Mesodermal cell (in vitro differentiated cells): ENCODE measurements around the gene RAPGEF5.
A peak's percentile ranks its signal among the peaks of the same experiment; 100 is the strongest.

Source experiments
- H3K27ac ChIP-seq: 2 replicates; pipeline ENCODE4 v1.7.0; 2013; ENCODE audit warnings: mild to moderate bottlenecking, low read depth, low read length, moderate library complexity; ENCODE audit not compliant: severe bottlenecking
- H3K36me3 ChIP-seq: 2 replicates; pipeline ENCODE4 v1.7.1; 2013; ENCODE audit warnings: mild to moderate bottlenecking, low read length, moderate library complexity; ENCODE audit not compliant: control insufficient read depth, insufficient read depth
- H3K4me1 ChIP-seq: one replicate; pipeline ENCODE4 v1.7.1; 2013; ENCODE audit warnings: mild to moderate bottlenecking, low read length; ENCODE audit not compliant: insufficient read depth, control insufficient read depth, poor library complexity, severe bottlenecking
- H3K4me3 ChIP-seq: 2 replicates; pipeline ENCODE4 v1.7.0; 2013; ENCODE audit warnings: low read length, control low read depth, mild to moderate bottlenecking; ENCODE audit not compliant: insufficient read depth, poor library complexity, severe bottlenecking; ENCODE audit errors: extremely low read depth
- H3K9me3 ChIP-seq: 2 replicates; pipeline ENCODE4 v1.7.1; 2013; ENCODE audit warnings: mild to moderate bottlenecking, low read length, moderate library complexity; ENCODE audit not compliant: control insufficient read depth
- WGBS, 2 experiments: methylation state at CpG; one replicate each; pipeline ENCODE4 v1.1.5; 2013; ENCODE audit warnings: missing lambda C conversion rate in 2 of 2; ENCODE audit not compliant: insufficient coverage in 2 of 2; 5-methylcytosine and 5-hydroxymethylcytosine counted together

Gene RAPGEF5

DNA sequence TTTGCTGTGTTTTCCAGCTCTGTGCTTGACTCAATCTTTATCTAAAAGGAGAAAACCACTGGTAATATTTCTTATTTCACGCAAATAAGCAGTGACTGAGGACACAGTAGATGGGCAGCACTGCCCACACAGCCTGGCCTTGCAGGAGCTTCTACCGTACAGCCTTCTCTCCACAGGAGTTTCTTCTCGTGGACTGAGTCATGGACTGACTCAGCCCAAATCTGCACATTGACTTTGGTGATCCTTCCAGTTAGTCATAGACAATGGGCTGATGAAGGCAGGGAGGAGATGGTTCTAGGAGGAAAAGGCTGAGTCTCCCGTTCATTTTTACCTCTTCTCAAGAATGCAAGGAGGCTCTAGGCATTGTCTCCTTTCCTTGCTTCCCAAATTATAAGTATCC, 200.7 kb downstream of the RAPGEF5 start:
- WGBS, 2 experiments: 83 to 85% methylated on average over 2 to 3 of the region's 4 CpGs
- Histone ChIP-seq H3K4me1 (peaks cover 19% of the 10 kb centered on the region), H3K36me3 (no peaks in the 10 kb centered on the region), H3K4me3 (no peak overlapping the region), H3K9me3 (no peaks in the 10 kb centered on the region), H3K27ac (no peak overlapping the region)

DNA sequence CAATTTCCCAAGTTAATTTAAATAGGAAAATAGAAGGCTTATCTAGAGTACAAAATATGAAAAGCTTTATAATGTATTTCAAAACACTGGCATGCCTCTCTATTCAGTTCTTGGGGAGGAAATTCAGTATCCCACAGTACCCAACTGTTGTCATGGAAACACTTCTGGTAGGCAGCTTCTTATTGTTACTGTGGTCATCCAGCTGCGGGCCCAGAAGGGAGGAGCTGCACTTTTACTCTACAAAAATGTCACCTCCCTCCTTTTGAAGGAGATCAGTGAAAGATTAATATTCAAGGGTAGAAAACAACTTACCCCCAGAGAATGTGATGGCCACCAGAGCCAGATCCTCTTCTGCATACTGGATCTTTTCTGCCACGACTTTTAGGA, 202.8 kb downstream of the RAPGEF5 start:
- Histone ChIP-seq H3K4me1 (peaks cover 19% of the 10 kb centered on the region), H3K27ac (peak overlapping the region; percentile 30), H3K9me3 (no peaks in the 10 kb centered on the region), H3K4me3 (no peak overlapping the region), H3K36me3 (no peaks in the 10 kb centered on the region)
- WGBS, 2 experiments: 50 to 71% methylated on average over 1 of the region's 2 CpGs

DNA sequence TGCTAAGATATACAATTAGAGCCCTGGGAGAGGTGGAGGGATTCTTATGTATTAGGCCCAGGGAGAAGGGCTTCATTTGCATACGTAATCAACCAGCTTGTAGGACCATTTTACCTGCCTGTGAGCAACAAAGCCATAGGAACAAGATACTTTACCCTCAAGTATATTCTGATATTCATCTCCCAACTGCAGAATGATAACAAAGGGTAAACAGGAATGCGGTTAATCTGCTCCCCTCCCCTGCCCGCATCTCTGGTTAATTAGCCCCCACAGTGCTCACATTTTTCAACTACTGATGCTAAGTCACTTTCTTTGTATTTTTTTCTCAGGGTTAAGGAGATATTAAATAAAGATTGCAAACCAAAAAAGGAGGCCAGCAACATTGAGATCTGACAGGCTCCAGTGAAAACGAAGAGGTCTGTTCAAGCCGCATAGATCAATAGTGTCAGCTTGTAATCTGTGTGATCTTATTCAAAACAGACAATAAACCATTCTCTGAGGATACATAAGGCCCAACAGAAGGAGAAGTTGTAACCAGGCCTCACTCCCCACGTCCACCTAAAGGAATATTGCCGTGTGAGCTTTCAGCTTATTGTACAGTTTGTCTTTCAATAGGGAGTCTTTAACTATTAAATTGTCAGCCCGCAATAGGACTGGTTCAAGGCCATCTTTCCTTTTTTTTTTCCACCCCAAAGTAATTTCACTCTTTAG, 203.4 kb downstream of the RAPGEF5 start:
- H3K36me3 ChIP-seq: no peaks in the 10 kb centered on the region
- 61% methylated on average over 2 of the region's 8 CpGs for WGBS, 2 experiments
- peak overlapping the region; percentile 30 for H3K27ac ChIP-seq
- peaks cover 19% of the 10 kb centered on the region for H3K4me1 ChIP-seq
- H3K9me3 ChIP-seq: no peaks in the 10 kb centered on the region
- no peak overlapping the region for H3K4me3 ChIP-seq

DNA sequence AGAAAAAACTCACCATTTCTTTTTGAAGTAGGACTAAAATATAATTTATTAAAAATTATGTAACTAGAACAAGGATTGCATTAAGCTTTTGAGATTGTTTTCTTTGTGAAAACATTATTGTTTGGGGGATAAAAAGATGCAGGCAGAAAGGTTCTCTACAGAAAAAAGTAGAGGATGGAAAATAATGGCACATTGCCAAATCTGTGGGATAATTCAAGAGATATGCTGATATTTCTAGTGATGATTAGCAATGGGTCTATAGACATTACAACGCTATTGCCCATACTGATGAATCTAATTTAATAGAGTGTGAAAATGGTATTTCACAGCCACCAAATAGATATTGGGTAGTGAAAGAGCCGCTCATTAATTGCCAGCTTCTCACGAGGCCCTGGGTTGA, 204.3 kb downstream of the RAPGEF5 start:
- H3K27ac ChIP-seq: no peak overlapping the region
- H3K36me3 ChIP-seq: no peaks in the 10 kb centered on the region
- WGBS, 2 experiments: 79% methylated on average over 2 of the region's 3 CpGs; no CpG with 5 or more reads in 1 of the 2 experiments
- peaks cover 19% of the 10 kb centered on the region for H3K4me1 ChIP-seq
- H3K4me3 ChIP-seq: no peak overlapping the region
- H3K9me3 ChIP-seq: no peaks in the 10 kb centered on the region

DNA sequence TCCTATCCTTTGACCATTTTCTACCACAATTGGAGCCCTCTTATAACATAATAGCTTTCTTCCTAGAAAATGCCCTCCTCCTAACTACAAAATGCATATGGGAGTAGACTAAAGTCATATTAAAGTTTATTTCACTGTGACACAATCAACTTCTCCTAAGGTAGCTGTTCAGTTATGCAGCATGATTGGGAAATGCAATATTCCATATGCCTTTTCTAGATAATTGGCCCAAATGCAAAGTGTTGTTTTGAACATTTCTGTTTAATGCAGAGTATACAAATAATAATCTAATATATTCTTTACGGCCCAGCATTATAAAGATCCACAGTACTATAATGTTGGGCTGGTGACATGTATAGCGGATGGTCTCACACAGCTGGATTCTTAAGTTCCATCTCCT, 205.1 kb downstream of the RAPGEF5 start:
- peaks cover 19% of the 10 kb centered on the region for H3K4me1 ChIP-seq
- no peaks in the 10 kb centered on the region for H3K9me3 ChIP-seq
- no peaks in the 10 kb centered on the region for H3K36me3 ChIP-seq
- 86% methylated on average over 1 of the region's 2 CpGs; no CpG with 5 or more reads in 1 of the 2 experiments for WGBS, 2 experiments
- no peak overlapping the region for H3K27ac ChIP-seq
- no peak overlapping the region for H3K4me3 ChIP-seq

DNA sequence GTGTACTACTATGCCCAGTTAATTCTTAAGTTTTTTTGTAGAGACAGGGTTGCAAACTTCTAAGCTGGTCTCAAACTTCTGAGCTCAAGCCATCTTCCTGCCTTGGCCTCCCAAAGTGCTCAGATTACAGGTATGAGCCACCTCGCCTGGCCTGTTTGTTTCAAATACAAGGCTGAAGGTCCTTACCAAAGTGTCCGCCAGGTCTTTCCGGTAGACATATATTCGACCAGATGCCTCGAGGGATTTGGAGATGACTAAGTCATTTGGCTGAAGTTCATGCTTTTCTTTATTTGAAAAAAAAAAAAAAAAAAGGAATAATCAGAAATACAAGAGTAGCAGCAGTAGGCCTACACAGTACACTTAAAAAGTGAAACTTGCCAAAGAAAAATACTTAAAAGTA, 206.7 kb downstream of the RAPGEF5 start:
- whole genome bisulfite sequencing, 2 experiments: 87 to 100% methylated on average over 2 to 4 of the region's 5 CpGs
- Histone ChIP-seq H3K4me3 (no peak overlapping the region), H3K27ac (no peak overlapping the region), H3K9me3 (no peaks in the 10 kb centered on the region), H3K4me1 (peaks cover 11% of the 10 kb centered on the region), H3K36me3 (no peaks in the 10 kb centered on the region)

DNA sequence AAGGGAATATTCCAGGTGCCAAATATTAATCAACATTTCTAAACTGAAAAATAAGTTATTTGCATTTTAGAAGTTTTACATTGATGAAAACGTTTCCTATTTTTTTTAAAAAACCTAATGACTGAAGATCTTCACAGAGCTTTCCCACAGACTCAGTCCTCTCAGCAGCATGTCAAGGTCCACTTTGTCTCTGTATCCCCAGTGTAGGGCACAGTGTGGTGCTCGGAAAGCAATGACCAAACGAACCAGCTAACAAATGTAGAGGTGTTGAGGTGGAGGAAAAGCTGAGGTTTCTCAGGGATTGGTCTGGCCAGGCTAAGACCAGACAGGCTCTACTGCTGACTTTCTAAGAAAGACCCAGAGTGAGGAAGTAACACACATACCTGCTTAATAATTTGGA, 209.1 kb downstream of the RAPGEF5 start:
- no peak overlapping the region for H3K27ac ChIP-seq
- 79 to 92% methylated on average over 2 of the region's 3 CpGs for WGBS, 2 experiments

DNA sequence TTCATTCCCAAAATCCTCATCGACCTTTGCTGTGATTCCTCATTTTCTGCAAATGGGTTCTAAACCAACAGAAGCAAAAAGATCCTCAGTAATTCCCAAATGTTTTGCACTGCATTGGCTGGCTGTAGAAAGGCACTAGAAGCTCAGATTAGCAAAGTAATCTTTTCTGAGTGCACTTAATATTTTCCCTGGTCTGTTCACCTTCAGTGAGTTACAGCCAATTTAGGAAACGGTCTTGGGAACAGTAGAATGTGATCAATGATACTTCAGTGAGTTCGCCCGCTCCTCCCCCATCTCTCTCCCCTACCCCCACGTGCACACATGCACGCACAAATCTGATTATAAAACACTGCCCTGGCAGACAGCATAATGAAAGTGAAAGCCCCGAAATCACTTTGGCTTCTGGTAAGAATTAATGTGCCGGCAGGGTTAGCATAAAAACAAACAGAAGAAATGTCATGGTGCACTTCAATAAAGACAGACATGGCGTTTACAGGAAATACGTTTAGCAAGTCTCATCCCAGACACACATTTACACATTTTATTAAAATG, 209.9 kb downstream of the RAPGEF5 start:
- WGBS, 2 experiments: 90 to 92% methylated on average over 3 to 7 of the region's 10 CpGs
- Histone ChIP-seq H3K9me3 (no peaks in the 10 kb centered on the region), H3K4me3 (no peak overlapping the region), H3K36me3 (no peaks in the 10 kb centered on the region), H3K4me1 (peaks cover 3% of the 10 kb centered on the region), H3K27ac (no peak overlapping the region)

More for the DNA sequence above, 209.1 kb downstream of the RAPGEF5 start:
- Histone ChIP-seq H3K9me3 (no peaks in the 10 kb centered on the region), H3K36me3 (no peaks in the 10 kb centered on the region), H3K4me1 (peaks cover under 1% of the 10 kb centered on the region), H3K4me3 (no peak overlapping the region)

DNA sequence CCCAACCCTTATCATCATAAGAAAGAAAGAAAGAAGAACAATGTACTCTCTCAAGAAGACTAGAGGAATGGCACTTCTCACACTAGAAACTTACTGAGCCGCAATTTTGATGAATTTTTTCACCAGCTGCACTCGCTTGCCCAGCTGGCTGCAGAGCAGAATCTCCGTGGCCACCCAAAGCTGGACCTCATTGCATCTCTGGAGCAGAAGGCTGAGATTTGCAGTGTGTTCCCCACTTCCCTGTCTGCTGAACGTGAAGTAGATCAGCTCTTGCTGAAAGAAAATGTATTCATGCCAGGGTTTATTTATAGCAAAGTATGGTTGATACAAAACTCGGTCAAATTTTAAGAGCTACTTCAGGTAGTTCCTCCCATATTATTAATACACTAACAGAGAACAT, 212.0 kb downstream of the RAPGEF5 start:
- Histone ChIP-seq H3K4me3 (no peak overlapping the region), H3K27ac (no peak overlapping the region), H3K36me3 (no peaks in the 10 kb centered on the region), H3K9me3 (no peaks in the 10 kb centered on the region), H3K4me1 (peaks cover 15% of the 10 kb centered on the region)
- WGBS, 2 experiments: 80 to 97% methylated on average over 1 to 3 of the region's 5 CpGs

DNA sequence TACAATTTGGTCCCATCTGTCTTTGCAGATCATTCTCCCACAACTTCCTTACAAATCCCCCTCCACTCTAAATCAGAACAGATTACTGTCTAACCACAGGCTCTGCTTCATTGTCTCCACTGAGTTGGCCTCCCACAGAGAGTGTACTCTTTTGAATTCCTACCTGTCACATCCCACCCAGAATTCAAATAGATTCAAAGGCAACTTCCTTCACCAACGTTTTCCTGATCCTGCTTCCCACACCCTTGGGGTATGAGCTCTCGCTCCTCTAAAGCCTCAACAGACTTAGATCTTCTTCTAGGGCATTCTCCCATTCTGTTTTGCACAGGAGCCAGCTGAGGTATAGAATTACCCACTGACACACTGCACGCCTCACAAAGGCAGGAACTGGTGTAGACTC, 213.5 kb downstream of the RAPGEF5 start:
- H3K4me1 ChIP-seq: peaks cover 21% of the 10 kb centered on the region
- no peak overlapping the region for H3K4me3 ChIP-seq
- peaks cover 5% of the 10 kb centered on the region for H3K9me3 ChIP-seq
- no peak overlapping the region for H3K27ac ChIP-seq
- 58% methylated on average over 2 of the region's 3 CpGs; no CpG with 5 or more reads in 1 of the 2 experiments for WGBS, 2 experiments
- H3K36me3 ChIP-seq: peaks cover 8% of the 10 kb centered on the region

DNA sequence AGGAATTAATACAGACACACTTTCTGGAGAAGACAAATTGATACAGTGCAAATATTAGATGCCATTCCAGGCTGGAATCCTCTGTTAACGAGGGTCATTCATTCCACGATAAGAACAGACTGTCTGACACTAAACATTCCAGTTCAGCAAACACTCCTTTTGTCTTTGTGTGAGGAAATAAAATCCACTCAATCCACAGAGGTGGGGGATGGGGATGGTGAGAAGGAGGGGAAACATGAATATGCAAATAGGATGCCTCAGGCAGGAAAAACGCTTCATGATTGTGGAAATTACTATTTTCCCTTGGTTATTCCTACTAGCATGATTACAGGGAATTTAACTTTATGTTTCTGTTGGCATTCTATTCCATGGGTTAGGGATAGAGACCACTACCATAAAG, 214.4 kb downstream of the RAPGEF5 start:
- WGBS, 2 experiments: no CpG with 5 or more reads among the region's 3 CpGs
- Histone ChIP-seq H3K27ac (no peak overlapping the region), H3K4me3 (no peak overlapping the region), H3K4me1 (peaks cover 21% of the 10 kb centered on the region), H3K36me3 (peaks cover 12% of the 10 kb centered on the region), H3K9me3 (peaks cover 10% of the 10 kb centered on the region)
